HG03025 (cell line): ENCODE measurements around the gene PLPPR3.

ENCODE experiments used
- ATAC-seq: cut with Tn5 transposase; IDR thresholded peaks from one replicate; pipeline ENCODE4 v1.9.1; 2021; ENCODE audit warnings: mild to moderate bottlenecking, moderate library complexity; ENCODE audit not compliant: unreplicated experiment, low FRiP score

PLPPR3 gene

GRCh38 chr19:782185-782877 is 39.4 kb downstream of the PLPPR3 start:
- ATAC-seq = no peak

DNA sequence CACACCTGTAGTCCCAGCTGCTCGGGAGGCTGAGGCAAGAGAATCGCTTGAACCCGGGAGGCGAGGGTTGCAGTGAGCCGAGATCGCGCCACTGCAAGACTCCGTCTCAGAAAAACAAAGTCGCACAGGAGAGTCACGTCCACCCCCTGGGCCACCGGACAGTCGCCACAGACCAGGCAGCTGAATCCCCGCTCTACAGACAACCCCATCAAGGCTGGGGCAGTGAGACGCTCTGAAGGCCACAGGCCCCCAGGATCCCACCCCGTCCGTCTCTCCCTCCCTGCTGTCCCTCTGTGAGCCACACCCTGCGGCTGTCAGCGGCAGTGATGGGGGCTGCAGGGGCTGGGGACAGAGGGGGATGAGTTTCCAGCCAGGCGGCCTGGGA is 40.0 kb downstream of the PLPPR3 start:
- no peak for ATAC-seq

- ATAC-seq = no peak
Measured at GRCh38 chr19:780935-781334, 40.8 kb downstream of the PLPPR3 start.

DNA sequence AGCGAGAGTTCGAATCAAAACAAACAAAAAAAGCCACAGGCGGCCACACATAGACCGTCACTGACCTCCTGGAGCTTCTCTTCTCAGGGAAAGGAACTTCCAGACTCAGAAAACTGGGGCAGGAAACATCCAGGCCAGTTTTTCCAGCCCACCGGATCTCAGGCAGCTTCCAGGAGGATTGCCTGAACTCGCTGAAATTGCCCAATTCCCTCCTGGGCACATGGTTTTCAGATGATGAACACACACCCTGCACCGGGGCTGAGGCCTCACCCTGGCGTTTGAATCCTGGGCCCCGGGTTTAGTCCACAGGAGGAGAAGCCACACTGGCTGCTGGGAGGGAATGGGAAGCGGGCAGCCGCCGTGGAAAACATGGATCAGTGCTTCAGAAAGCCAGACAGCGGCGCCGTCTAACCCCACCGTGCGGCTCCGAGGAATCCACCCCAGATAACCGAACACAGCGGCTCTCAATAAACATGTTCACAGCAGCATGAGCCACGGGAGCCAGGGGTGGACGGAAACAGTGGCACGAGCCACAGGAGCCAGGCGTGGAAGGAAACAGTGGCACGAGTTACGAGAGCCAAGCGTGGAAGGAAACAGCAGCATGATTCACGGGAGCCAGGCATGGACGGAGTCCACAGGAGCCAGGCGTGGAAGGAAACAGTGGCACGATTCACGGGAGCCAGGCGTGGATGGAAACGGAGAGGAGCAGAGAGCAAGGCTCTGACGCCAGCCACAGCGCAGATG is 42.7 kb downstream of the PLPPR3 start:
- no peak for ATAC-seq

GRCh38 chr19:776549-776948 is 45.2 kb downstream of the PLPPR3 start:
- no peak for ATAC-seq

DNA sequence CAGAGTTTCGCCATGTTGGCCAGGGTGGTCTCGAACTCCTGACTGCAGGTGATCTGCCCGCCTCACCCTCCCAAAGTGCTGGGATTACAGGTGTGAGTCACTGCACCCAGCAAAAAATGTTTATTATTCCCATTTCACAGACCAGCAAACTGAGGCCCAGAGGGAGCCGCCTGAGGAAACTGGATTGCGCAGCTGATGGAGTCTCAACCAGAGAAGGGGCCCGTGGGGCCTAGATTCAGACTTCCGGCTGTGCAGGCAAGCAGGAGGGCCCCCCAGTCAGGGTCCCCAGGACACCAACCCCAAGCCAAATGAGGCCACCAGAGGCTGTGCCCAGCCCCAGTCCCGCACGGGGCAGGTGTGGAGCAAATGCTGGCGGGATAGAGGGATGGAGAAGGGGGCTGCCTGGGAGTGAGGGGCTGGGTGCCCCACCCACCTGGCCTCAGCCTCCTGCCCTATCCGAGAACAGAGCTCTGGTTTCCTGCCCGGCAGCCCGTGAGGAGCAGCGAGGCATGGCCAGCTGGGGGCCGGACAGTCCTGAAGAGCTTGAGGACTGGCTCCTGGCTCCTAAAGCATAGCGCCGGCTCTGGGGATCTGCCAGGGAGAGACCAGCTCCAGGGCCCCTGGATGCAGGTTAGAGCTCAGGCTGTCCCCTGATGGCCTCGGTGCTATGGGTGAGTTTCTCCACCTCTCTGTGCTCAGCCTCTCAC is 48.9 kb downstream of the PLPPR3 start:
- ATAC-seq = no peak

- ATAC-seq = no peak
Measured at GRCh38 chr19:772063-772462, 49.7 kb downstream of the PLPPR3 start.

DNA sequence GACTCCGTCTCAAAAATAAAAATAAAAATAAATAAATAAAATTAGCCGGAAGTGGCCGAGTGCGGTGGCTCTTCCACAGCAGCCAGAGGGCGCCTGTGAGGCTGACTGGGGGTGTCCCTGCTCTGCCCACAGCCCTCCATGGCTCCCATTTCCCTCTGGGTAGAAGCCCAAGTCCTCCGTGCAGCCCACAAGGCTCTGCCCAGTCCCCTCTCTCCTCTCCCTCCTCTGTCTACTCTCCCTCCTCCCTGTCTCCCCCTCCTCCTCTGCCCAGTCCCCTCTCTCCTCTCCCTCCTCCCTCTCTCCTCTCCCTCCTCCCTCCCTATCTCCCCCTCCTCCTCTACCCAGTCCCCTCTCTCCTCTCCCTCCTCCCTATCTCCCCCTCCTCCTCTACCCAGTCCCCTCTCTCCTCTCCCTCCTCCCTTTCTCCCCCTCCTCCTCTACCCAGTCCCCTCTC is 50.4 kb downstream of the PLPPR3 start:
- no peak for ATAC-seq

DNA sequence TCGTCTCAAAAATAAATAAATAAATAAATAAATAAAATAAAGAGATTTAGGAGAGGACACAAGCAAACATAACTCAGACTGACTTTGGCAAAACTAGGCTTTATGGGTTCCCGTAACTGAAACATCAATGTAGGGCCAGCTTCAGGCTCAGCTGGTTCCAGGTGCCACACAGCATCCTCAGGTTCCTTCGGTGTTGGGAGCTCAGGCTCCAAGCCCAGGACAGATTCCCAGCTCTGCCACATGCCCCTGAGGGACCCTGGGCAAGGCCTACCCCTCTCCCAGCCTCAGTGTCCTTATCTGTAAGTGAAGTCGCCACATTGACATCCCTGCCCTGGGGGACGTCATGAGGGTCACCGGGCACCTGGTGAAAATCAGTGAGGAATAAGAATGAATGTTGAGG is 52.1 kb downstream of the PLPPR3 start:
- ATAC-seq = no peak

DNA sequence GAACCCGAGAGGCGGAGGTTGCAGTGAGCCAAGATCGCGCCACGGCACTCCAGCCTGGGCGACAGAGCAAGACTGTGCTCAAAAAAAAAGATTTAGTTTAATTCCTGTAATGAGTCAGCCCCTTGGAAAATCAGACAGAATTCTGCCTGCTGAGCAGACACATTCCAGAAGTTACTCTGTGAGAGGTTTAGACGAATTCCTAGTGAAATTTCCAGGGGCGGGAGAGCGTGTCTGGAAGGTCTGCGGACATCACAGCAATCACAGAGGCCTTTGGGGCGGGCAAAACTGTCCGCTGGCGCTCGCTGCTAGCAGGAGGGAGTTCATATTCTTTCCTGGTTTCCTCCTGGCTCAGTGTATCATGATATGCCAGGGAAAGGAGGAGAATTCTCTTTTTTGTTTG is 53.3 kb downstream of the PLPPR3 start:
- ATAC-seq = no peak

DNA sequence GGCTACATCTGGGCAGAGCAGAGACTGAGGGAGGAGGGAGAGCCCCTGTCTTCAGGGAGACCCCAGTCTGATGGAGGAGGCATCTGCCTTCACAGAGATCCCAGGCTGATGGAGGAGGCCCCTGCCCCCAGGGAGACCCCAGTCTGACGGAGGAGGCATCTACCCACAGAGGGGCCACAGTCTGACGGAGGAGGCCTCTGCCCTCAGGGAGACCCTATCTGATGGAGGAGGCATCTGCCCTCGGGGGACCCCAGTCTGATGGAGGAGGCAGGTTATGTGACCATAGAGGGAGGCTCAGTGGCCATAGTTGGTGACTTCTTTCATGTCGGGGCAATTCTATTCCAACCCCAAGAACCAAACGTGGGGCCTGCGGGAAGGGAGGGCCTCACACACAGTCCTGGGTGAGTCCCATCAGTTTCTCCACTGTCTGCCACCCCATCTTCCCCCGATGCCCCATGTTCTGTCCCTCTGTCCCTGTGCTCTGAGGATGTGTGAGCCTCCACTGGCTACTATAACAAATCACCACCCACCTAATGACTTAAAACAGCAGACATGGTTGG is 56.5 kb downstream of the PLPPR3 start:
- ATAC-seq = no peak

DNA sequence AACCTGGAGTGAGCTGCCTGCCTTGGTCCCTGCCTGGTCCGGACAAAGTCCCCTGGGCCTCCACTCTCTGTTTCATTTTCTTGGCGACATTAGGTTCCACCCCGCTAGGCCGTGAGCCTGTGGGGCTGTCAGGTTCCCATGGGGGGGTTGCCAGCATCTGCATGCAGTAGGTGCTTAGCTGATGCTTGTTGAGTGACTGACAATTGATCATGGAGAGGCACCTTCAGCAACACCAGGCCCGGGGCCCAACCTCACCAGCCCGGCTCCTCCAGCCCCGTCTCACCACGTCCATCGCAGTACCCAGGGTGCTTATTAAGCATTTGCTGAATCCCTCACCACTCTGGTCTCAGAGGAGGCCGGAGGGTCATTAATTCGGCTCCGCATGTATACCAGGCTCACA is 57.5 kb downstream of the PLPPR3 start:
- ATAC-seq = no peak

DNA sequence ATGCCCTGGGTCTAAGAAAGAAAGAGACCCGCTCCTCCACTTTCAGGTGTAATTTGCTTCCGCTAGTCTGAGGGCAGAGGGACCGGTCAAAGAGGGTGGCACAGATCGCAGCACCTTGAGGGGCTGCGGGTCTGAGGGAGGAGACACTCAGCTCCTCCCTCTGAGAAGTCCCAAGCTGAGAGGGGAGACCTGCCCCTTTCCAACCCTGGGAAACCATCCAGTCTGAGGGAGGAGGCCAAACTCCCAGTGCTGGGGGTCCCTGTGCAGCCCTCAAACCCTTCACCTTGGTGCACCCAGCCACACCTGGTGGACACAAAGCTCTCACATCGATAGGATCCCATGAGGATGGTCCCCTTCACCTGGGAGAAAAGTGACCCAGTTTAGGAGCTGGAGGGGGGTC is 57.9 kb downstream of the PLPPR3 start:
- no peak for ATAC-seq

GRCh38 chr19:763181-763580 is 58.6 kb downstream of the PLPPR3 start:
- no peak for ATAC-seq
